Loucy (cell line): ENCODE data around the gene B3GALT5.

Experiments
- H2AFZ ChIP-seq: fragments of 200-600 bp; sonication (generic); 2 replicates; pipeline ENCODE4 v1.6.0; 2016; ENCODE audit warnings: antibody characterized with exemption, mild to moderate bottlenecking, low read length, moderate library complexity
- H3F3A ChIP-seq: fragments of 200-600 bp; 2 replicates; pipeline ENCODE4 v1.6.0; 2016; ENCODE audit warnings: antibody characterized with exemption, low read depth, mild to moderate bottlenecking
- H3K27me3 ChIP-seq: fragments of 200-600 bp; sonication (generic); 2 replicates; pipeline ENCODE4 v1.6.1; 2014; ENCODE audit warnings: low read length, mild to moderate bottlenecking; ENCODE audit not compliant: insufficient read depth, poor library complexity, severe bottlenecking
- H3K36me3 ChIP-seq: fragments of 200-600 bp; sonication (generic); 2 replicates; pipeline ENCODE4 v1.6.1; 2016; ENCODE audit warnings: low read length; ENCODE audit not compliant: insufficient read depth
- H3K4me1 ChIP-seq: fragments of 200-600 bp; sonication (generic); 2 replicates; pipeline ENCODE4 v1.5.1; 2014; ENCODE audit warnings: low read length, mild to moderate bottlenecking; ENCODE audit not compliant: insufficient read depth, poor library complexity, severe bottlenecking
- H3K4me2 ChIP-seq: fragments of 200-600 bp; sonication (generic); 2 replicates; pipeline ENCODE4 v1.6.0; 2014; ENCODE audit warnings: antibody characterized with exemption, low read length, low read depth, mild to moderate bottlenecking; ENCODE audit not compliant: poor library complexity, severe bottlenecking
- H3K4me3 ChIP-seq: fragments of 200-600 bp; sonication (generic); 2 replicates; pipeline ENCODE4 v1.5.1; 2014; ENCODE audit warnings: low read length, mild to moderate bottlenecking, mixed read lengths; ENCODE audit not compliant: poor library complexity, severe bottlenecking
- H3K79me2 ChIP-seq: fragments of 200-600 bp; sonication (generic); 2 replicates; pipeline ENCODE4 v1.6.1; 2014; ENCODE audit warnings: low read length; ENCODE audit not compliant: insufficient read depth
- H3K9ac ChIP-seq: fragments of 200-600 bp; sonication (generic); 2 replicates; pipeline ENCODE4 v1.6.0; 2014; ENCODE audit warnings: mild to moderate bottlenecking, low read depth, low read length, moderate library complexity; ENCODE audit not compliant: poor library complexity, severe bottlenecking
- H3K9me2 ChIP-seq: fragments of 200-600 bp; sonication (generic); replicated peaks from 2 replicates; pipeline ENCODE4 v1.6.1; 2016; ENCODE audit warnings: low read depth, low read length, mixed read lengths
- H3K9me3 ChIP-seq: fragments of 200-600 bp; sonication (generic); 2 replicates; pipeline ENCODE4 v1.6.1; 2014; ENCODE audit warnings: mild to moderate bottlenecking, antibody characterized with exemption, low read length, low read depth; ENCODE audit not compliant: insufficient read depth
- H4K20me1 ChIP-seq: fragments of 200-600 bp; sonication (generic); 2 replicates; pipeline ENCODE4 v1.6.0; 2014; ENCODE audit warnings: antibody characterized with exemption, low read length, mild to moderate bottlenecking; ENCODE audit not compliant: insufficient read depth, poor library complexity, severe bottlenecking
- CTCF ChIP-seq: fragments of 200-600 bp; sonication (generic); conservative IDR thresholded peaks from 2 replicates; pipeline ENCODE4 v1.5.1; 2014; ENCODE audit warnings: mild to moderate bottlenecking, antibody characterized with exemption, low read length
- EZH2phosphoT487 ChIP-seq: fragments of 200-600 bp; IDR thresholded peaks from 2 replicates; pipeline ENCODE4 v1.6.1; 2018; ENCODE audit warnings: antibody characterized with exemption, mild to moderate bottlenecking, moderate library complexity, borderline replicate concordance

The B3GALT5 gene

DNA sequence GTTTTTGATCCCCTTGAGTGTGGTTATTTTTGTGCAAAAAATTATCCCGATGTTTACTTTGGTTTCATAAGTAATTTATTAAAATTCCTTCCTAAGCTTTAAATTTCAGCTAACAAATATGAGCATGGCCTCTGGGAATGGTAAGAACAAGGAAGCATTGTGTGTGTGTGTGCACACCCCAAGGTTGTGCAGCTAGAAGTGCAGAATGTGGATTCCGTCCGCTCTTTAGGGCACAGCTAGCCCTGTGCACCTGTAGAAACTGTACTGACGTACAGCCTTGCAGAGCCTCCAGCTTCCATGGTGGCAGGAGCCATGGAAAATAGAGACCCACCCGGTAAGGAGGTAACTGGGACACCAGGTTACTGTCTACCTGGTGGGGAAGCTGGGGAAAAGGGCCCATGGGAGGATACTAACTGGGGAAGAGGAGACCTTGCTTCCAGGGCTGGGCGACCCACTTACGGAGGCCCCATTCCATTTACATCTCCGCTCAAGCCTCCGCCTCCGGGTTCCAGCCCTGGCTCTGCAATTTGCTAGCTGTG, 54.7 kb downstream of the B3GALT5 start:
- Histone ChIP-seq H3K4me2 (no peak overlapping the region), H3K4me3 (no peak overlapping the region), H3K4me1 (no peaks in the 10 kb centered on the region), H2AFZ (no peak overlapping the region), H3K79me2 (no peaks in the 10 kb centered on the region), H3K27me3 (no peaks in the 10 kb centered on the region), H4K20me1 (no peaks in the 10 kb centered on the region), H3K9me2 (no peaks in the 10 kb centered on the region), H3F3A (no peaks in the 10 kb centered on the region), H3K9me3 (peaks cover 2% of the 10 kb centered on the region; the same call in 1 of the 2 replicates), H3K36me3 (no peaks in the 10 kb centered on the region), H3K9ac (no peak overlapping the region)
- TF ChIP-seq EZH2phosphoT487 (no peak), CTCF (no peak)

- no peaks in the 10 kb centered on the region for H4K20me1 ChIP-seq
- no peak for TF ChIP-seq EZH2phosphoT487
- no peak for TF ChIP-seq CTCF
- H3K4me3 ChIP-seq = no peak overlapping the region
- peaks cover 2% of the 10 kb centered on the region; the same call in 1 of the 2 replicates for H3K9me3 ChIP-seq
- no peak overlapping the region for H2AFZ ChIP-seq
- no peaks in the 10 kb centered on the region for H3K36me3 ChIP-seq
- H3K9ac ChIP-seq = no peak overlapping the region
- no peaks in the 10 kb centered on the region for H3F3A ChIP-seq
- H3K4me2 ChIP-seq = no peak overlapping the region
- no peaks in the 10 kb centered on the region for H3K79me2 ChIP-seq
- H3K4me1 ChIP-seq = no peaks in the 10 kb centered on the region
- H3K27me3 ChIP-seq = no peaks in the 10 kb centered on the region
- no peaks in the 10 kb centered on the region for H3K9me2 ChIP-seq
These were observed 55.6 kb downstream of the B3GALT5 start for GRCh38 chr21:39668369-39668768.

GRCh38 chr21:39669485-39669884, 56.7 kb downstream of the B3GALT5 start:
- no peaks in the 10 kb centered on the region for H4K20me1 ChIP-seq
- peaks cover 2% of the 10 kb centered on the region; the same call in 1 of the 2 replicates for H3K9me3 ChIP-seq
- H3K4me2 ChIP-seq = no peak overlapping the region
- H3K4me1 ChIP-seq = no peaks in the 10 kb centered on the region
- H3K27me3 ChIP-seq = no peaks in the 10 kb centered on the region
- no peak overlapping the region for H3K9ac ChIP-seq
- no peaks in the 10 kb centered on the region for H3K79me2 ChIP-seq
- H2AFZ ChIP-seq = no peak overlapping the region
- no peak for TF ChIP-seq CTCF
- TF ChIP-seq EZH2phosphoT487 = no peak
- no peaks in the 10 kb centered on the region for H3K36me3 ChIP-seq
- H3F3A ChIP-seq = no peaks in the 10 kb centered on the region
- H3K9me2 ChIP-seq = no peaks in the 10 kb centered on the region
- no peak overlapping the region for H3K4me3 ChIP-seq
